Measurements from ENCODE around the gene TMEM41B. TPM values are rescaled to one million over a fixed set of nuclear protein-coding genes. Genes with fewer than 3 reads are reported as not detected.
A peak's percentile ranks its signal among the peaks of the same experiment; 100 is the strongest.

The TMEM41B gene
- total and polyA plus RNA-seq, 2 of the 8 experiments (the other 6 are each of a cell fraction or from before 2014, with no cell fraction given), result 24.3 to 50.1 TPM

GRCh38 chr11:9259981-9260837 lies 54.2 kb downstream of the TMEM41B start (continued):
- TF ChIP-seq CTCF (IDR thresholded peaks at IDR 0.05; ENCODE audit: control extremely low read depth in 1 of 3, insufficient read depth in 1 of 3, low read depth in 1 of 3, low read length in 3 of 3) (peak in 2 of 3 experiments; percentile 28 to 33; a peak in 2 of 4 replicates), POLR2A (IDR thresholded peaks at IDR 0.05; ENCODE audit: control extremely low read depth in 1 of 2, low read depth in 2 of 2, low read length in 2 of 2) (no peak), CHD7 (IDR thresholded peaks at IDR 0.05; ENCODE audit: insufficient replicate concordance, low read length) (no peak), ZNF274 (IDR thresholded peaks at IDR 0.05; ENCODE audit: borderline replicate concordance, extremely low read depth, low read length) (no peak), EP300 (IDR thresholded peaks at IDR 0.05; ENCODE audit: borderline replicate concordance in 1 of 2, low read depth in 2 of 2, low read length in 2 of 2) (no peak), TEAD4 (IDR thresholded peaks at IDR 0.05; ENCODE audit: low read depth, low read length) (no peak)

Measured in H1 (cell line).